PC-9 (cell line): Measurements from ENCODE around the gene SLC22A23. TPM values are rescaled to one million over a fixed set of nuclear protein-coding genes. Genes with fewer than 3 reads are reported as not detected.
A peak's percentile ranks its signal among the peaks of the same experiment; 100 is the strongest.

ENCODE experiments used
- BruUV-seq: library from RNA; stranded (reverse); fragments of 400-500 nt; replicated peaks from 2 replicates; lab custom pipeline; 2021; lab: Mats Ljungman, UMichigan
- CTCF ChIA-PET: fragments of 300-600 bp; sonication (Branson Sonifier 250); formaldehyde crosslinking; loops from one replicate; lab custom pipeline; 2022; ENCODE audit warnings: antibody characterized with exemption; lab: Charles Lee
- POLR2A ChIA-PET: fragments of 300-600 bp; sonication (Branson Sonifier 250); formaldehyde crosslinking; loops from one replicate; lab custom pipeline; 2022; ENCODE audit warnings: antibody characterized with exemption; ENCODE audit not compliant: unreplicated experiment; lab: Charles Lee
- DNase-seq, 2 experiments: peaks; one replicate each; pipeline versions ENCODE4 v3.0.0 to v3.0.0-alpha.2; 2015 to 2022; ENCODE audit warnings: mixed read lengths in 1 of 2
- H2AFZ ChIP-seq: fragments of 200-600 bp; sonication (generic); 2 replicates; pipeline ENCODE4 v1.8.1; 2017; ENCODE audit warnings: antibody characterized with exemption
- H3F3A ChIP-seq: fragments of 200-600 bp; sonication (generic); 2 replicates; pipeline ENCODE4 v1.8.1; 2017; ENCODE audit warnings: antibody characterized with exemption, mild to moderate bottlenecking, low read depth; ENCODE audit not compliant: insufficient read depth
- H3K27ac ChIP-seq: fragments of 200-600 bp; sonication (generic); 2 replicates; pipeline ENCODE4 v1.6.1; 2016; ENCODE audit warnings: mixed run types
- H3K27me3 ChIP-seq: fragments of 200-600 bp; sonication (generic); 2 replicates; pipeline ENCODE4 v1.6.1; 2016; ENCODE audit warnings: low read depth, mixed run types; ENCODE audit not compliant: insufficient read depth
- H3K36me3 ChIP-seq: fragments of 200-600 bp; sonication (generic); 2 replicates; pipeline ENCODE4 v1.6.1; 2016; ENCODE audit warnings: low read depth, mixed run types
- H3K4me1 ChIP-seq: fragments of 200-600 bp; sonication (generic); replicated peaks from 2 replicates; pipeline ENCODE4 v1.6.1; 2016; ENCODE audit warnings: mixed run types; ENCODE audit not compliant: insufficient read depth
- H3K4me2 ChIP-seq: fragments of 200-600 bp; sonication (generic); 2 replicates; pipeline ENCODE4 v1.6.1; 2017; ENCODE audit warnings: mixed run types
- H3K4me3 ChIP-seq: fragments of 200-600 bp; sonication (generic); 2 replicates; pipeline ENCODE4 v1.6.1; 2016; ENCODE audit warnings: mixed run types
- H3K79me2 ChIP-seq: fragments of 200-600 bp; sonication (generic); 2 replicates; pipeline ENCODE4 v1.6.1; 2017; ENCODE audit warnings: low read depth, mixed run types
- H3K9me2 ChIP-seq: fragments of 200-600 bp; sonication (generic); 2 replicates; pipeline ENCODE4 v1.8.1; 2017; ENCODE audit warnings: mild to moderate bottlenecking; ENCODE audit not compliant: insufficient read depth
- H3K9me3 ChIP-seq: fragments of 200-600 bp; sonication (generic); 2 replicates; pipeline ENCODE4 v1.8.1; 2016; ENCODE audit warnings: low read depth; ENCODE audit not compliant: insufficient read depth
- H4K20me1 ChIP-seq: fragments of 200-600 bp; sonication (generic); 2 replicates; pipeline ENCODE4 v1.8.1; 2017; ENCODE audit not compliant: insufficient read depth
- CTCF ChIP-seq: fragments of 200-600 bp; sonication (generic); conservative IDR thresholded peaks from 2 replicates; pipeline ENCODE4 v1.6.1; 2017; ENCODE audit warnings: mixed run types, antibody characterized with exemption, mild to moderate bottlenecking, moderate library complexity
- EZH2 ChIP-seq: fragments of 200-600 bp; sonication (generic); IDR thresholded peaks from 2 replicates; pipeline ENCODE4 v1.8.0; 2017; ENCODE audit warnings: antibody characterized with exemption, low read depth
- intact Hi-C: fragments of 100-400 bp; cut with micrococcal nuclease; formaldehyde crosslinking; loops from one replicate; pipeline ENCODE4 v1.10.0; 2022; ENCODE audit not compliant: unreplicated experiment
- total RNA-seq: library from RNA; stranded (reverse); gene quantifications from 2 replicates; pipeline ENCODE4 v1.2.3, GENCODE V29; 2021

Gene SLC22A23
- total RNA-seq, 1 experiment from 2014 or later: 13.5 TPM

DNA sequence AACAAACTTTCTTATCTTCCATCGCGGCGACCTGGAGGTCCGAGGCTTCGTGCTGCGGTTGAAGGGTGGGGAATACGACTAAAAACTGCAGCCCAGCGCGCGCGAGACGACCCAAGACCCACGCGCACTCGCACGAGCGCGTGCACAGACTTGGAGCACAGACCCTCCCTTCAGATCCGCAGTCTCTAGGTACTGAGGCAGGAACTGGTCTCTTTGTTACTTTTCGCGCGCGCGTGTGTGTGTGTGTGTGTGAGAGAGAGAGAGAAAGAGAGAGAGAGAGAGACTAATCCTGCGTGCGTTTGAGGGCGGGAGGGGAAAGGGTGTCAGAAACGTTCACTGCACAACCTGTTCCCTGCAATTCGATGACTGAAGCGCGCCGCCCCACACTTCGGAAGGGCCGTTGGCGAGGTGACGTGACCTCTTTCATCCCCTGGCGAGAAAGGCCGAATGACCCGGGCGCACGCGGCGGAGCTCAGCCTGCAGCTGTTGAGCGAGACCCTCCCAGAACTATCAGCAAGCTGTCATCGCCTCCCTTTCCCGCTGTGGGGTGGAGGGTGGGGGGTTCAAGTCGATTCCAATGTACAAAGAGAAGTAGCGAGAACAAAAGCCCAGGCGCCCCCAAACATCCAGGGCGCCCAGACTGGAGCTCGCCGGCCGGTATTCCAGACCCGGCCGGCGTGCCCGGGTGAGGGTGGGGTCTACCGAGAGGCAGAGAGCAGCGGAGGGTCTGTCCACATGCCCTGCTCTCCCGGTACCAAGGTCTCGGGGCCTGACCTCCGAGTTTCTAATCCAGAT is 227.9 kb downstream of the SLC22A23 start:
- CTCF ChIA-PET: no interaction called here
- no peak overlapping the region for H3K4me3 ChIP-seq
- no peaks in the 10 kb centered on the region for H3K27me3 ChIP-seq

GRCh38 chr6:3228046-3228671 is 228.7 kb downstream of the SLC22A23 start:
- Histone ChIP-seq H3K36me3 (no peaks in the 10 kb centered on the region), H3K9me3 (no peaks in the 10 kb centered on the region), H3K27me3 (no peaks in the 10 kb centered on the region), H4K20me1 (no peaks in the 10 kb centered on the region), H3K4me3 (peak overlapping the region; percentile 62; the same call in 1 of the 2 replicates), H2AFZ (peak overlapping the region; percentile 68; the same call in 1 of the 2 replicates), H3K4me2 (peak overlapping the region; percentile 80), H3F3A (no peaks in the 10 kb centered on the region), H3K27ac (no peak overlapping the region), H3K4me1 (0 out of 2 replicates have a peak, but pooled peaks cover 4% of the 10 kb centered on the region), H3K79me2 (no peaks in the 10 kb centered on the region), H3K9me2 (no peaks in the 10 kb centered on the region)
- BruUV-seq: no TSS peak
- intact Hi-C loops: no loop called here
- ChIA-PET CTCF (no interaction called here), POLR2A (no interaction called here)
- no peak for DNase-seq
- TF ChIP-seq EZH2 (no peak), CTCF (no peak)

More for the DNA sequence above, 227.9 kb downstream of the SLC22A23 start:
- no peaks in the 10 kb centered on the region for H3K9me2 ChIP-seq
- no peaks in the 10 kb centered on the region for H3K36me3 ChIP-seq
- no peak for DNase-seq
- H3K9me3 ChIP-seq: no peaks in the 10 kb centered on the region
- H3K79me2 ChIP-seq: no peaks in the 10 kb centered on the region
- no TSS peak for BruUV-seq
- no peaks in the 10 kb centered on the region for H3F3A ChIP-seq
- 0 out of 2 replicates have a peak, but pooled peaks cover 4% of the 10 kb centered on the region for H3K4me1 ChIP-seq
- no peaks in the 10 kb centered on the region for H4K20me1 ChIP-seq
- H2AFZ ChIP-seq: no peak overlapping the region
- H3K4me2 ChIP-seq: no peak overlapping the region
- intact Hi-C loops: no loop called here
- H3K27ac ChIP-seq: no peak overlapping the region
- TF ChIP-seq EZH2 (no peak), CTCF (no peak)
- POLR2A ChIA-PET: no interaction called here

GRCh38 chr6:3227363-3228045 is 229.3 kb downstream of the SLC22A23 start, which contains the start of gene TUBB2B:
TSS of gene TUBB2B (minus strand) at chr6:3227653. CDS start at chr6:3227543, 110 bp downstream.
- Histone ChIP-seq H2AFZ (peak within 1 kb of the TSS; percentile 68; the same call in 1 of the 2 replicates), H3K27me3 (no peaks in the 10 kb centered on the region), H3K4me3 (peak within 1 kb of the TSS; percentile 62), H3K4me1 (0 out of 2 replicates have a peak, but pooled peaks cover 4% of the 10 kb centered on the region), H3K79me2 (no peaks in the 10 kb centered on the region), H3K4me2 (peak within 1 kb of the TSS; percentile 80), H3K27ac (no peak within 1 kb of the TSS), H3K36me3 (no peaks in the 10 kb centered on the region), H3K9me3 (no peaks in the 10 kb centered on the region), H3F3A (no peaks in the 10 kb centered on the region), H4K20me1 (no peaks in the 10 kb centered on the region), H3K9me2 (no peaks in the 10 kb centered on the region)
- no TSS peak for BruUV-seq
- DNase-seq: no peak
- POLR2A ChIA-PET: no interaction called here
- intact Hi-C loops: no loop called here
- TF ChIP-seq EZH2 (no peak), CTCF (no peak)
- CTCF ChIA-PET: no interaction called here
